Stimulated activated CD4-positive, alpha-beta T cell treated with anti-CD3 and anti-CD28 coated beads, Interleukin-1b, Interleukin-23, amount 100 ng/mL, for 4 hours (primary cell): ENCODE data around the gene NTM.
"Not testable (repeated sequence)": the region's sequence is repeated elsewhere in the genome, so short reads cannot be mapped to it uniquely, and the experiment has no call there.

ENCODE experiments used
- DNase-seq, 2 donors: peaks; one replicate each; pipeline ENCODE4 v3.0.0-alpha.2; 2020; ENCODE audit warnings: low read depth in 2 of 2

Gene NTM

DNA sequence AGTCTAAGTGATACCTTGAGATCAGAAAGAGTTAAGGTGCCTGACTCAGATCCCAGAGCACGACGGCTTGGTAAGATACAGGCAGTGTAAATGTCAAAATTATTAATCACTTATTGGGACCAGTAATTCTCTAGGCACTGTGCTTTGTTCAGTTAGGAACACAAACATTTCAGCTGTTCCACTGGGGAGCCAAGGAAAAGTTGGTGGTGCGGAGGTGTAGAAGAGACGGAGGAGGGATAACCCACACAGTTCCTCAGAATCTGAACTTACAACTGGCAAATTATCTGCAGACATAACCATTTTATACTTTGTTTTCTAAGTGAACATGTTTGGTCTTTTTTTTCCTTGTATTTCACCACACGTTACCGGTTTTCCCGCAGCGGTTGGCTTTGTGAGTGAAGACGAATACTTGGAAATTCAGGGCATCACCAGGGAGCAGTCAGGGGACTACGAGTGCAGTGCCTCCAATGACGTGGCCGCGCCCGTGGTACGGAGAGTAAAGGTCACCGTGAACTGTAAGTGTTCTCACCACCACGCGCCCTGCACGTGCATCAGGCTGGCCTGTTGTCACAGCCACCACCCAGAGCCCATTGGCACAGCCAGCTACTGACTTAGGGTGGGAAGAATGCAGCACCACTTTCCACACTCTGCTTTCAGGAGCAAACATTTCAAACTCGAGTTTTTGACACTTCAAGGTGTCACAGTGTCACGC lies 937.0 kb downstream of the NTM start:
- DNase-seq: no peak

DNA sequence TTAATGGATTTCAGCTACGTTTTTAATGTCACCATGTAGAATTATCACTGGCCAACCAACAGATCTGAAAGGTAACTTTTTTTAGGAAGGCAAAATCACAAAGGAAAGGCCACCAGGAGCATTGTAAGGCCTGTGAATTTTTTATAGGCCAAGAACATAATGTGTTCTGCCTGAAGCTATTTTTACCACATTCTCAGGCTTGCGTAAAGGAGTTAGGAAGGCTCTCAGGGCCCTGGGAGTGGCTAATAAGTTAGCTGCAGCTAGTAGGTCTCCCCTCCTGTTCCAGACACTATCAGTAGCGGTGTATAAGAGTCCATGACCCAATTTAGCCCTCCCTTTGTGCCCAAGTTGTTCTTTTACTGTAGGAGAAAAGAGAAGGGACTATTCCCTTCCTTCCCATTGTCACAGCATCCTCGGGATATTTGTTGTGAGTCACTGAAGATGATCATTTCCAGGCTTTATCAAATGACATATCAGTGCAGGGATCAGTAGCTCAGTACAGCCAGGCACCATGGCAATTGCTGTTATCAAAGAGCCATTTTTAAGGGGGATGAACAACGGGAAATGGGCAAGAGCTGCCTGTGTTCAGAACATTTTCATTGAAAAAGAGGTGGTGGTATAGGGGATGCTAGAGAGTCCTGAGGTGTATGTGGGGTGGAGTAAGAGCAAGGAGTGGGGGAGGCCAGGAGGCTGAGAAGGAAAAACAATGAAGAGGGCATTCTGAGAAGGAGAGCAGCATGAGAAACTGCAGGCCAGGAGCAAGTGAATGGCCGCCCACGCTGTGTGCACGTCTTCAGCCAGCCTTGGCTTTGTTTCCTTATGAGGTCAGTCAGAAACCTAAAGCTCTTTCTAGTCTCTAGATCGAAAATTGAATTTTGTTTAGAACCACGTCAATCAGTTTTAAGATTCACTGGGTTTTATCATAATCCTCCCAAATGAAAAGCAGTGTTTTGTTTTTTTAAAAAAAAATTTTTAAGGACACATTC lies 940.3 kb downstream of the NTM start:
- no peak for DNase-seq

- no peak for DNase-seq
Observed at GRCh38 chr11:132311703-132312102, 941.3 kb downstream of the NTM start.

DNA sequence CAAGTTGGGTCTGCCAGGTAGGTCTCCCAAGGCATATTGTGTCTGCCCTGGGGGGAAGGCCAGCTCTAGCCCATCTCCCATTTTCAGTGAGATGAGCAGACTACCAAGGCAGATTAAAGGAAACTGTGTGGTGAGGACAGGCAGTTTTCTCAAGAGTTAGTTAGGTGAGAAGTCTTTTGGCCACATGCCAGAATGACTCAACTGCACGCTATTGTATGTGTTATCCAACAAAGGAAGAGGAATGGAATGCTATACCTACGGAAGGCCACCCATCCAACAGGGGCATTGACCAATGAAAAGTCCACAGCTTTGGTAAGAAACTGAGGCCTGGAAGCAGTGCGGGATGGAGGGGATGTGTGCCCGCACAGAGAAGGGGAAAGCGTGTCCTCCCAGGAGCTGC lies 941.7 kb downstream of the NTM start:
- no peak for DNase-seq

- no peak for DNase-seq
Observed at GRCh38 chr11:132312701-132313111, 942.3 kb downstream of the NTM start.

- no peak for DNase-seq
Observed at GRCh38 chr11:132314911-132315455, 944.6 kb downstream of the NTM start.

- no peak for DNase-seq
Observed at GRCh38 chr11:132315696-132316095, 945.3 kb downstream of the NTM start.

DNA sequence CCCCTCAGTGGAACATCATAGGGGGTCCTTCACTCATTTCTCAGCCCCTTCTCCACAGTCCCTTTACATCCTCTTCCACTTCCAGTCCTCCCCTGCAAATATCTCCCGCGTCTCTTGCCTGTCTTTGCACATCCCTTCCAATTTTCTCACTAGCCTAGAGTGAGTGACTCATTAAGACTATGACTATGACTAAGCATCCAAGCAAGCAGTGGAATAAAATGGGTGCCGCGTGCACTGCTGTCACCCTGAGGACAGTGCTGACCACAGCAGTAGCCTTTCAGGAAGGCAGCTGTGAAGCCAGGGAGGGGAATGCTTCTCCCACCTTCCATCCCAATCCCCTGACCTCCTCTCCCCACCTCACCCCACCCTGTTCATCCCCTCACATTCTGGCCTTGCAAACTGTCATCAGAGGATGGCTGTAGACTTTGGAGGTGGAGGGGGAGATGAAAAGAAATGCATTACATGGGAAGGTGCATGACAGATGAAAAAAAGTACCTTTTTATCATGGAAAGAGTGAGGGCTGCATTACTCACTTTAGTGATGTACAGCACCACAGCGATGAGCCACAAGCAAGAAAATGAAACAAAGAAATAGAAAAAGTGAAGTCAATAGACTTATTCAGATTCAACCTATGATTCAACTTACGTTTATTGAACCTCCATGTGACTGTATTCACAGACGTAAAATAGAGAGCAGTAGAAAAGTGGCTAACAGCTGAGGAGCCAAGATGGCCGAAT lies 948.2 kb downstream of the NTM start:
- no peak for DNase-seq

DNA sequence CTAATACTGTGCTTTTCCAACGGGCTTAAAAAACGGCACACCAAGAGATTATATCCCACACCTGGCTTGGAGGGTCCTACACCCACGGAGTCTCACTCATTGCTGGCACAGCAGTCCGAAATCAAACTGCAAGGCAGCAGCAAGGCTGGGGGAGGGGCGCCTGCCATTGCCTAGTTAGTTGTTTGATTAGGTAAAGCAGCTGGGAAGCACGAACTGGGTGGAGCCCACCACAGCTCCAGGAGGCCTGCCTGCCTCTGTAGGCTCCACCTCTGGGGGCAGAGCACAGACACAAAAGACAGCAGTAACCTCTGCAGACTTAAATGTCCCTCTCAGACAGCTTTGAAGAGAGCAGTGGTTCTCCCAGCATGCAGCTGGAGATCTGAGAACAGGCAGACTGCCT lies 949.0 kb downstream of the NTM start:
- DNase-seq: not testable (repeated sequence)

DNA sequence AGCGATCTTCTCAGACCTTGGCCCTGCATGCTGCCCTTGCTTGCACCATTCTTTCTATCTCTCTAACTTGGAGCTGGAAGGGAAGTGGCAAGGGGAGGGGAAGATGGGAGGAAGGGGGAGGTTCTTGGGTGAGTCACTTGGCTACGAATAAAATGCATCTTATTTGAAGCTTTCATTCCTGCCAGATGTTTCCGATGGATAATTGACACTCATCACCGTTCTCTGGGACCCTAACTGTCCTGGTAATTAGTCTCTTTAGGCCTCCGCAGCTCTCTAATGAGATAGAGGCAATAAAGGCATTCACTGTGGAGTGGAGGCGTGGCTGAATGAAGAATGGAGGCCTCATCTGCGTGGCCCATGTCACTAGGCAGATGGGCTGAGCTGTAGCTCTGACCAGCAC lies 960.1 kb downstream of the NTM start:
- no peak for DNase-seq

DNA sequence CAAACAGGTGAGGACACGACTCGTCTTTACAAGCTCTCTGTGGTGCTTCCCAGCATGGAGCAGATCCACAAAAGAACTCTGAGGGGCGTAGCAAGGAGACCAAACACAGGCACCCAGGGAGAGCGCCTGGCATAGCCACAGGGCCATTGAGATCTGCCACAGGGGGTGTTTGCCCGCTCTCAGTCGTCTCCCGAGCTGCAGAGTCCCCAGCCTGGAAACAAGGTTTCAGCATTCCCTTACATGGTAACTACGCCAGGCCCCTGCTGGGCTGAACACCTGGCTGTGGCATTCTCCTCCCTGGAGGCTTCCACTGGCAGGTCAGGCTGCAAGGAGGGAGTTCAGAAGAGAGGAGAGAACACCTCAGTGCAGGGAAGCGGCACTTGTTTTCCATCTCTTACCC lies 962.1 kb downstream of the NTM start:
- DNase-seq: no peak

DNA sequence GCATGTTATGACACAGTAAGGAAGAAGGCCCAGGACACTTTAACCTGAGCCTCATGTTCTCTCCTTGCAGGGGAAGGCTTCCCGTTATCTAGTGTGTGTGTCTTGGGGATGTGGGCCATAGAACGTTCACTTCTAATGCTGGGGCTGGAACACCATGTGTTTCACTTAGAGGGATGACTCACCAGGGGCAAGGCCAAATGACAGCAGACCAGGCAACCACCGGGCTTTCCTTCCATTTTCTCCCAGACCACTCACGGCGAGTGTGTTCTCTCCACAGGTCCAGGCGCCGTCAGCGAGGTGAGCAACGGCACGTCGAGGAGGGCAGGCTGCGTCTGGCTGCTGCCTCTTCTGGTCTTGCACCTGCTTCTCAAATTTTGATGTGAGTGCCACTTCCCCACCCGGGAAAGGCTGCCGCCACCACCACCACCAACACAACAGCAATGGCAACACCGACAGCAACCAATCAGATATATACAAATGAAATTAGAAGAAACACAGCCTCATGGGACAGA lies 964.4 kb downstream of the NTM start:
- DNase-seq: no peak

GRCh38 chr11:132335311-132335710 lies 964.9 kb downstream of the NTM start:
- DNase-seq: no peak

- no peak for DNase-seq
Observed at GRCh38 chr11:132336781-132337535, 966.5 kb downstream of the NTM start.

DNA sequence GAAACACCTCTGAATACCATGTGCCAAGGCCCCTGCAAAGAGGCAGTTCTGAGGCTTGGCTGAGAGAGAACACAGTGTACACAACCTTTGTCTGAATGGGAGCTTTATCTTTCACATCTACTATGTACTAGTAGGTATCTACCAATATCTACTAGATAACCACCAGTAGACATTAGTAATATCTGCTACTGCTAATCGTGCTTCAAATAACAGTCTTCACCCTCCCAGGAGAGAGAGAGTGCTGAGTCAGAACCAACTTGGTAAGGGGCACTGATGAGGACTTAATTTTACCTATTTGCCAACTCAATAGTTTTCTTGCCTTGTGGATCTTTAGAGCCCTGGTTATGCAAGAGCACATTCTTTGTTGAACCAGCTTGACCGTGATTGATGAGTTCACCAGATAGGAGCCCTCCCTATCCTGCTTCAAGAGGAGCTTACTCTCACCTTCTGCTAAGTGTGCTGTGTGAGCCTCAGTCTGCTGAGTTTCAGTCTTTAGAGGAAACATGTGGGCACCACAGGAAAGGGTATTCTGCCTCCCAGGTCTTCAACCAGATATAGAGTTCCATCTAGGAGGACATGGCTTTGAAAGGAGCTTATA lies 967.5 kb downstream of the NTM start:
- DNase-seq: no peak

DNA sequence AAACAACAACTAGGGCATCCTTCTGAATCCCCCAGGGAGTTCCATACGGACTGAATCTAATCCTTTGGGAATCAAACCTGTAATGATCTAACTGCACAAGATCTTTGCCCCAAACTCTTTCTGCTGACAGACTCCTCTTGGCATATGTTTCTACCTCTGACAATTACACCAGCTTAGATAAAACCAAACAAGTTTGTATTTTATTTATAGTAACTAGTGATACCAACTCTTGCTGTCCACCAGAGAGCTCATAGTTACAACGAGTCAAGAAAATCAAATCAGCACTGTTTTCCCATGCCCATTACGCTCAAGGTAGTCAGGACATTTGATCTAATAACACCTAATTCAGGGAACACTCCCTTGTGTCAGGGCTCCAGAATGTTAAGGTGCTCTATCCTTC lies 972.0 kb downstream of the NTM start:
- no peak for DNase-seq

DNA sequence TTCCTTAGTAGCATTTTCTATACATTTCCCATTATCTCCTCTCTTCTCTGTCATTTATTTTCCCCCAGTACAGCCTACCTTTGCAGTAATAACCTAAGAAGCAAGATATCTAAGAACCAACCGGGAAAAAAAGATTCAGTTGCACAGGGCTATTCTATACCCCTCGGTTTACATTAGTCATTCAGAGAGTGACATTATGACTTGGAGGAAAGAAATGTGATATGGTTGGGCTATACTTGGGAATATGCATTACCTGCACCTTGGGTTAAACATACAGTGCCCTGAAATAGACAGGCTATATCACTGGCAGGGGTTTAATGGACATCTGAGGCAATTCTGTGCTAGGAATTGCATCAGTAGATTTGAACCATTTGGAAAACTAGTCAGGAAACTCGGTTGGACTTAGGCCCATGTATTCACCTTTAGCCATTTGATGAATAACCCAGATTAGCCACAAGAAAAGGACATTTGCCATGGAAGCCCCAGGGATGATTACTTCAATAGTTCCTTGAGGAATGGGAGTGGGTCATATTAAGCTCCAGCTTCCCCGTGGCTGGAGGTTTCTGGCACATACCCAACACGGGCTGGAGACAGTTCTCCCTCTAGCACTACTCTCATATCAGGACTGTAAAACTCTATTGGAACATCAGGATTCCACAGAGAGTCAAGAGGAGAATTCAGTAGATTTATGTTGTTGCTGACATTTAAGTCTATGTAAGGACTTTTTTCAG lies 973.2 kb downstream of the NTM start:
- no peak for DNase-seq

GRCh38 chr11:132346558-132347148 lies 976.2 kb downstream of the NTM start:
- no peak for DNase-seq
